COLO829 (cell line): ENCODE results near the gene DPH6.
"Not testable (repeated sequence)": the region's sequence is repeated elsewhere in the genome, so short reads cannot be mapped to it uniquely, and the experiment has no call there.

Experiments used
- DNase-seq: peaks from one replicate; pipeline ENCODE4 v3.0.0; 2012; ENCODE audit warnings: low spot score

DPH6 gene

DNA sequence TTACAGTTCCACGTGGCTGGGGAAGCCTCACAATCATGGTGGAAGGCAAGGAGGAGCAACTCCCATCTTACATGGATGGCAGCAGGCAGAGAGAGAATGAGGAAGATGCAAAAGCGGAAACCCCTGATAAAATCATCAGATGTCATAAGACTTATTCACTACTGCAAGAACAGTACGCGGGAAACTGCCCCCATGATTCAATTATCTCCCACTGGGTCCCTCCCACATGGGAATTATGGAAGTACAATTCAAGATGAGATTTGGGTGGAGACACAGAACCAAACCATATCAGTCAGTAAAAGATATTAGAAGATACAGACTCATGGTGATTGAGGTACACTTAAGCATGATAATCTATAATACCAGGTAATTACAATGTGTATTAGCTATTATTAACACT, 217.1 kb downstream of the DPH6 start:
- not testable (repeated sequence) for DNase-seq

DNA sequence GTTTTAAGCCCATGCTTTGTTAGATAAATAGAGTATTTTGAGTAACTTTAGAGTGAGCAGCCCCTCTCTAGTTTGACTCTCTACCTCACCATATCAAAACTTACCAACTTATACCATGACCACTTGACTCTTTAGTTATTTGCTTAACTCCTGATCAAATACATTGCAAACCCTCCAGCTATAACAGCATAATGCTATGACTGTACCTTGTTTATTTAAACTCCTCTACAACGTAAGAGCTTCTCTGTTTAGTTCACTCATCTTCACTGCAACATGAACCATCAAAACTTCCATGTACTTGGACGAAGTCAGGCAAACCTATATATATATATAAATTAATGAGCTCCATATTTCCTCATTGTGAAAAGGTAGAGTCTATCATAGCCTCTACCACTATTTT, 218.2 kb downstream of the DPH6 start:
- DNase-seq = no peak

DNA sequence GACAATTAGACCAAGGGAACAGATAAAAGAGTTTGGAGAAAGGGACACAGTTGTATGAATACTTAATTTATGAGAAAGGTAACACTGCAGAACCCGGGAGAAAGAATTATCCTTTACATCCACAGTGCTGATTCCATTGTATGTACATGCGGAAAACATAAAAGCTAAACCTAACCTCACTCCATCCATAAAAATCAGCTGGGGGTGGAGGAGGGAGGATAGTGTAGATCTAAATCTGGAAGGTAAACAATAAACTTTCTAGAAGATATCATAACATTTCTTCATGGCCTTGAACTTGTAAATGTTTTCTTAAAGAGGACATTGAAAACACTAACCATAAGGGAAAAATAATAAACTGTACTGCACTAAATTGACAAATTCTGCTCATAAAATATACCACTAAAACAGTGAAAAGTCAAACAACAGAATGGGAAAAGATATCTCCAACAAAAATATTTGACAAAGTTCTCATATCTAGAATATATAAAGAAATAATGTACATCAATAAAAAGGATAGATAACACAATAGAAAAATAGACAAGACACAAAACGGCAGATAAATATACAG, 220.5 kb downstream of the DPH6 start:
- DNase-seq = no peak

DNA sequence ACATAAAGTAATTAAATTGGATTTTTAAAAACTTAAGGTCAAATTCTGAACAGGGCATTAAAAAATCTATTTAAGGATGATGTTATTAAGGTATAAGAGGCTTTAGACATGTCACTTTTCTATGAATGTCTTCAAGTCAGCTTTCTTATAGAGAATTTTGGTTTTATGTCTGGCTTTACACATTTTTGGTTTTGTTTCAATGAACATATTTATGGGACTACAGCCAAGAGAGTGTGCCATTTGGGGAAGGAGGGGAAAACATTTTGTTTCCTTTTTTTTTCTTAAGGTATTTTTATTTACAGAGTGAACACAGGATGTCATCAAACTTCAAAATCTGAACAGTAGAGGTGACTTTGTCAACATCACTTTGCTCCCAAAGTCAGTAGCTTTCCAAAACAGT, 222.8 kb downstream of the DPH6 start:
- DNase-seq = no peak

DNA sequence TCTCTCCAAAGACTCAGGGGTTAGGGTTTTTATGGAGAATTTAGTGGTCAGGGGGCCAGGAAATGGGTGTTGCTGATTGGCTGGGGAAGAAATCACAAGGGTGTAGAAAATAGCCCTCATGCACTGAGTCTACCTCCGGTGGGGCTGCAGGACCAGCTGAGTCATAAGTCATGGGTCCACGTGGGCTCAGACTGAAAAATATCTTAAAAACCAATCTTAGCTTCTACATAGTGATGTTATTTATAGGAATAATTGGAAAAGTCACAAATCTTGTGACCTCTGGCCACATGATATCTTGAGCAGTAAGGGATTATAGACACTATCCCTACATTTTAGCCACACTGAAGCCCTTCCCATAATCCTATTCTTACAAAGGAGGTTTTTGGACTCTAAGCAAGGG, 224.0 kb downstream of the DPH6 start:
- DNase-seq = peak; percentile 23

- no peak for DNase-seq
Observed at GRCh38 chr15:35320911-35321310, 225.1 kb downstream of the DPH6 start.
